HG03558 (cell line): ENCODE measurements around the gene USP47.

Source experiments
- ATAC-seq: cut with Tn5 transposase; IDR thresholded peaks from one replicate; pipeline ENCODE4 v1.9.1; 2021; ENCODE audit warnings: moderate number of reproducible peaks; ENCODE audit not compliant: unreplicated experiment; ENCODE audit errors: extremely low read depth

Gene USP47

GRCh38 chr11:11841723-11842420 lies at the start of gene USP47:
Gene USP47 (plus strand): TSS chr11:11841972. CDS start chr11:11842186, 214 bp downstream.
- ATAC-seq: peak; percentile 45

GRCh38 chr11:11793073-11793472 lies 48.7 kb upstream of the USP47 start:
- ATAC-seq: no peak

- no peak for ATAC-seq
Observed at GRCh38 chr11:11798586-11799438, 43.0 kb upstream of the USP47 start.

GRCh38 chr11:11805228-11805627 lies 36.5 kb upstream of the USP47 start:
- ATAC-seq: no peak

- no peak for ATAC-seq
Observed at GRCh38 chr11:11806074-11806473, 35.7 kb upstream of the USP47 start.

GRCh38 chr11:11806586-11806985 lies 35.2 kb upstream of the USP47 start:
- ATAC-seq: no peak

GRCh38 chr11:11807811-11808782 lies 33.7 kb upstream of the USP47 start:
- no peak for ATAC-seq

GRCh38 chr11:11808992-11809615 lies 32.7 kb upstream of the USP47 start:
- no peak for ATAC-seq

- ATAC-seq: no peak
Observed at GRCh38 chr11:11810764-11811726, 30.7 kb upstream of the USP47 start.

GRCh38 chr11:11813288-11813962 lies 28.3 kb upstream of the USP47 start:
- ATAC-seq: no peak

GRCh38 chr11:11814614-11815452 lies 26.9 kb upstream of the USP47 start:
- ATAC-seq: no peak

GRCh38 chr11:11816511-11817314 lies 25.1 kb upstream of the USP47 start:
- no peak for ATAC-seq

- no peak for ATAC-seq
Observed at GRCh38 chr11:11817957-11818356, 23.8 kb upstream of the USP47 start.

GRCh38 chr11:11818529-11819121 lies 23.1 kb upstream of the USP47 start:
- no peak for ATAC-seq

- no peak for ATAC-seq
Observed at GRCh38 chr11:11821899-11822298, 19.9 kb upstream of the USP47 start.

GRCh38 chr11:11822946-11823345 lies 18.8 kb upstream of the USP47 start:
- ATAC-seq: no peak
